HEK293 (cell line): ENCODE measurements around the gene POLR2C.

Experiments
- AEBP2 ChIP-seq: fragments of 450-650 bp; formaldehyde crosslinking; IDR thresholded peaks from 2 replicates; pipeline ENCODE4 v1.5.1; 2016; ENCODE audit warnings: missing biosample characterization, missing genetic modification characterization, borderline replicate concordance
- BCL11A ChIP-seq: fragments of 450-650 bp; formaldehyde crosslinking; IDR thresholded peaks from 2 replicates; pipeline ENCODE4 v1.5.1; 2016; ENCODE audit warnings: low read depth, missing biosample characterization, missing genetic modification characterization
- GLIS2 ChIP-seq: fragments of 450-650 bp; formaldehyde crosslinking; IDR thresholded peaks from 2 replicates; pipeline ENCODE4 v1.5.1; 2016; ENCODE audit warnings: missing biosample characterization, missing genetic modification characterization
- MZF1 ChIP-seq: fragments of 450-650 bp; formaldehyde crosslinking; IDR thresholded peaks from 2 replicates; pipeline ENCODE4 v1.5.1; 2017; ENCODE audit warnings: missing biosample characterization, missing genetic modification characterization, borderline replicate concordance
- ZBTB26 ChIP-seq: fragments of 450-650 bp; formaldehyde crosslinking; optimal IDR thresholded peaks from 2 replicates; pipeline ENCODE3; 2016; ENCODE audit warnings: missing biosample characterization, mild to moderate bottlenecking, missing genetic modification characterization
- ZNF2 ChIP-seq: fragments of 450-650 bp; formaldehyde crosslinking; IDR thresholded peaks from 2 replicates; pipeline ENCODE4 v1.5.1; 2016; ENCODE audit warnings: missing biosample characterization, missing genetic modification characterization
- ZNF223 ChIP-seq: fragments of 450-650 bp; formaldehyde crosslinking; IDR thresholded peaks from 2 replicates; pipeline ENCODE4 v1.5.1; 2016; ENCODE audit warnings: missing biosample characterization, missing genetic modification characterization
- ZNF549 ChIP-seq: fragments of 450-650 bp; IDR thresholded peaks from 2 replicates; pipeline ENCODE4 v1.5.1; 2018; ENCODE audit warnings: missing biosample characterization, missing genetic modification characterization, mild to moderate bottlenecking, inconsistent platforms, moderate library complexity
- ZNF558 ChIP-seq: fragments of 450-650 bp; formaldehyde crosslinking; IDR thresholded peaks from 2 replicates; pipeline ENCODE4 v1.5.1; 2016; ENCODE audit warnings: missing biosample characterization, missing genetic modification characterization
- ZNF580 ChIP-seq: fragments of 450-650 bp; formaldehyde crosslinking; IDR thresholded peaks from 2 replicates; pipeline ENCODE4 v1.5.1; 2016; ENCODE audit warnings: missing biosample characterization, missing genetic modification characterization
- ZNF707 ChIP-seq: fragments of 450-650 bp; formaldehyde crosslinking; IDR thresholded peaks from 2 replicates; pipeline ENCODE4 v1.5.1; 2016; ENCODE audit warnings: missing biosample characterization, missing genetic modification characterization
- ZNF747 ChIP-seq: fragments of 450-650 bp; formaldehyde crosslinking; IDR thresholded peaks from 2 replicates; pipeline ENCODE4 v1.5.1; 2016; ENCODE audit warnings: missing biosample characterization, missing genetic modification characterization
- TF ChIP-seq, protein P1 (sequence below): fragments of 450-650 bp; formaldehyde crosslinking; IDR thresholded peaks from 2 replicates; pipeline ENCODE4 v1.5.1; 2016; ENCODE audit warnings: missing biosample characterization, missing genetic modification characterization
- TF ChIP-seq, protein P2 (sequence below): fragments of 450-650 bp; formaldehyde crosslinking; IDR thresholded peaks from 2 replicates; pipeline ENCODE4 v1.5.1; 2016; ENCODE audit warnings: missing biosample characterization, missing genetic modification characterization, low read depth
- TF ChIP-seq, protein P3 (sequence below): fragments of 450-650 bp; formaldehyde crosslinking; IDR thresholded peaks from 2 replicates; pipeline ENCODE4 v1.5.1; 2016; ENCODE audit warnings: missing biosample characterization, missing genetic modification characterization
- TF ChIP-seq, protein P4 (sequence below): fragments of 450-650 bp; formaldehyde crosslinking; IDR thresholded peaks from 2 replicates; pipeline ENCODE4 v1.5.1; 2016; ENCODE audit warnings: missing biosample characterization, missing genetic modification characterization
- TF ChIP-seq, protein P5 (sequence below): fragments of 450-650 bp; formaldehyde crosslinking; IDR thresholded peaks from 2 replicates; pipeline ENCODE4 v1.5.1; 2016; ENCODE audit warnings: missing biosample characterization, missing genetic modification characterization
- TF ChIP-seq, protein P6 (sequence below): fragments of 450-650 bp; formaldehyde crosslinking; IDR thresholded peaks from 2 replicates; pipeline ENCODE4 v1.5.1; 2016; ENCODE audit warnings: missing biosample characterization, missing genetic modification characterization
- TF ChIP-seq, protein P7 (sequence below): fragments of 450-650 bp; formaldehyde crosslinking; IDR thresholded peaks from 2 replicates; pipeline ENCODE4 v1.5.1; 2016; ENCODE audit warnings: missing biosample characterization, missing genetic modification characterization

Gene POLR2C

DNA sequence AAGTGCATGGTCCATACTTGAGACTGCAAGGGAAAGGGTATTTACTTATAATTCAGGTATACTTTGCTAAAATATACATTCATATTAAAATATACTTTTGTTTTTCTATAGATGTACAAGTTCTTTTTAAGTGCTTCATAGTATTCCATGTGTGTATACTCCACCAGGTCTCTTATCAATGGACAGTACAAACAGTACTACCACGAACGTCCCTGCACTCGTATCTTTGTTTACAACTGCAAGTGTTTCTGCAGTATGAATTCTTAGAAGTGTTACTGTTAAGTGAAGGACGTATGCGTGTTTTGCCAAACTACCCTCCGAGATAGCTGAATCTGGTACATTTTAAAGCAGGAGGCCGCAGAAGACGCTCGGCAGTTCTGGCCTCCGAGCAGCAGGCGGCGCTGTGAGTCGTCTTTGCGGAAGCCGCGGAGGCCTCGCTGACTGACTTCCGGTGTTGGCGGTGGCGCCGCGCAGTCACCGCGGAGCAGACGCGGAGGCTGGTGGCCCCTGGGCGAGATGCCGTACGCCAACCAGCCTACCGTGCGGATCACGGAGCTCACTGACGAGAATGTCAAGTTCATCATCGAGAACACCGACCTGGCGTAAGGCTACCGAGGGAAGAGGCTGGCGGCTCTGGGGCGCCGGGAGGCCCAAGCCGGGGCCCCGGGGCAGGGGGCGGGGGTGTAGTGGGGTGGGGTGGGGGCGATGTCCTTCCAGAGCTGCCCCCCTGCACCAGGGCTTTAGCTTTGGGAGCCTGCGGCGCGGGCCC, at the start of gene POLR2C (continued):
- TF ChIP-seq ZBTB26 (tag by site-specific recombination) (peak; percentile 61), ZNF580 (tag by site-specific recombination) (peak; percentile 93), BCL11A (tag by site-specific recombination) (no peak), ZNF707 (no peak), ZNF2 (tag by site-specific recombination) (0 out of 2 replicates have a peak, but pooled peaks have one; percentile 45), ZNF747 (tag by site-specific recombination) (no peak), MZF1 (tag by site-specific recombination) (no peak), GLIS2 (tag by site-specific recombination) (no peak), ZNF223 (tag by site-specific recombination) (no peak), AEBP2 (tag by site-specific recombination) (no peak), ZNF549 (tag by site-specific recombination) (no peak), ZNF558 (tag by site-specific recombination) (no peak)
- TF ChIP-seq, protein P1, sequence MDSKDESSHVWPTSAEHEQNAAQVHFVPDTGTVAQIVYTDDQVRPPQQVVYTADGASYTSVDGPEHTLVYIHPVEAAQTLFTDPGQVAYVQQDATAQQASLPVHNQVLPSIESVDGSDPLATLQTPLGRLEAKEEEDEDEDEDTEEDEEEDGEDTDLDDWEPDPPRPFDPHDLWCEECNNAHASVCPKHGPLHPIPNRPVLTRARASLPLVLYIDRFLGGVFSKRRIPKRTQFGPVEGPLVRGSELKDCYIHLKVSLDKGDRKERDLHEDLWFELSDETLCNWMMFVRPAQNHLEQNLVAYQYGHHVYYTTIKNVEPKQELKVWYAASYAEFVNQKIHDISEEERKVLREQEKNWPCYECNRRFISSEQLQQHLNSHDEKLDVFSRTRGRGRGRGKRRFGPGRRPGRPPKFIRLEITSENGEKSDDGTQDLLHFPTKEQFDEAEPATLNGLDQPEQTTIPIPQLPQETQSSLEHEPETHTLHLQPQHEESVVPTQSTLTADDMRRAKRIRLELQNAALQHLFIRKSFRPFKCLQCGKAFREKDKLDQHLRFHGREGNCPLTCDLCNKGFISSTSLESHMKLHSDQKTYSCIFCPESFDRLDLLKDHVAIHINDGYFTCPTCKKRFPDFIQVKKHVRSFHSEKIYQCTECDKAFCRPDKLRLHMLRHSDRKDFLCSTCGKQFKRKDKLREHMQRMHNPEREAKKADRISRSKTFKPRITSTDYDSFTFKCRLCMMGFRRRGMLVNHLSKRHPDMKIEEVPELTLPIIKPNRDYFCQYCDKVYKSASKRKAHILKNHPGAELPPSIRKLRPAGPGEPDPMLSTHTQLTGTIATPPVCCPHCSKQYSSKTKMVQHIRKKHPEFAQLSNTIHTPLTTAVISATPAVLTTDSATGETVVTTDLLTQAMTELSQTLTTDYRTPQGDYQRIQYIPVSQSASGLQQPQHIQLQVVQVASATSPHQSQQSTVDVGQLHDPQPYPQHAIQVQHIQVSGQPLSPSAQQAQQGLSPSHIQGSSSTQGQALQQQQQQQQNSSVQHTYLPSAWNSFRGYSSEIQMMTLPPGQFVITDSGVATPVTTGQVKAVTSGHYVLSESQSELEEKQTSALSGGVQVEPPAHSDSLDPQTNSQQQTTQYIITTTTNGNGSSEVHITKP: 0 out of 2 replicates have a peak, but pooled peaks have one; percentile 11
- TF ChIP-seq, protein P2, sequence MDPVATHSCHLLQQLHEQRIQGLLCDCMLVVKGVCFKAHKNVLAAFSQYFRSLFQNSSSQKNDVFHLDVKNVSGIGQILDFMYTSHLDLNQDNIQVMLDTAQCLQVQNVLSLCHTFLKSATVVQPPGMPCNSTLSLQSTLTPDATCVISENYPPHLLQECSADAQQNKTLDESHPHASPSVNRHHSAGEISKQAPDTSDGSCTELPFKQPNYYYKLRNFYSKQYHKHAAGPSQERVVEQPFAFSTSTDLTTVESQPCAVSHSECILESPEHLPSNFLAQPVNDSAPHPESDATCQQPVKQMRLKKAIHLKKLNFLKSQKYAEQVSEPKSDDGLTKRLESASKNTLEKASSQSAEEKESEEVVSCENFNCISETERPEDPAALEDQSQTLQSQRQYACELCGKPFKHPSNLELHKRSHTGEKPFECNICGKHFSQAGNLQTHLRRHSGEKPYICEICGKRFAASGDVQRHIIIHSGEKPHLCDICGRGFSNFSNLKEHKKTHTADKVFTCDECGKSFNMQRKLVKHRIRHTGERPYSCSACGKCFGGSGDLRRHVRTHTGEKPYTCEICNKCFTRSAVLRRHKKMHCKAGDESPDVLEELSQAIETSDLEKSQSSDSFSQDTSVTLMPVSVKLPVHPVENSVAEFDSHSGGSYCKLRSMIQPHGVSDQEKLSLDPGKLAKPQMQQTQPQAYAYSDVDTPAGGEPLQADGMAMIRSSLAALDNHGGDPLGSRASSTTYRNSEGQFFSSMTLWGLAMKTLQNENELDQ (tag by site-specific recombination): no peak
- TF ChIP-seq, protein P3, sequence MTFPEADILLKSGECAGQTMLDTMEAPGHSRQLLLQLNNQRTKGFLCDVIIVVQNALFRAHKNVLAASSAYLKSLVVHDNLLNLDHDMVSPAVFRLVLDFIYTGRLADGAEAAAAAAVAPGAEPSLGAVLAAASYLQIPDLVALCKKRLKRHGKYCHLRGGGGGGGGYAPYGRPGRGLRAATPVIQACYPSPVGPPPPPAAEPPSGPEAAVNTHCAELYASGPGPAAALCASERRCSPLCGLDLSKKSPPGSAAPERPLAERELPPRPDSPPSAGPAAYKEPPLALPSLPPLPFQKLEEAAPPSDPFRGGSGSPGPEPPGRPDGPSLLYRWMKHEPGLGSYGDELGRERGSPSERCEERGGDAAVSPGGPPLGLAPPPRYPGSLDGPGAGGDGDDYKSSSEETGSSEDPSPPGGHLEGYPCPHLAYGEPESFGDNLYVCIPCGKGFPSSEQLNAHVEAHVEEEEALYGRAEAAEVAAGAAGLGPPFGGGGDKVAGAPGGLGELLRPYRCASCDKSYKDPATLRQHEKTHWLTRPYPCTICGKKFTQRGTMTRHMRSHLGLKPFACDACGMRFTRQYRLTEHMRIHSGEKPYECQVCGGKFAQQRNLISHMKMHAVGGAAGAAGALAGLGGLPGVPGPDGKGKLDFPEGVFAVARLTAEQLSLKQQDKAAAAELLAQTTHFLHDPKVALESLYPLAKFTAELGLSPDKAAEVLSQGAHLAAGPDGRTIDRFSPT (tag by site-specific recombination): no peak
- TF ChIP-seq, protein P4, sequence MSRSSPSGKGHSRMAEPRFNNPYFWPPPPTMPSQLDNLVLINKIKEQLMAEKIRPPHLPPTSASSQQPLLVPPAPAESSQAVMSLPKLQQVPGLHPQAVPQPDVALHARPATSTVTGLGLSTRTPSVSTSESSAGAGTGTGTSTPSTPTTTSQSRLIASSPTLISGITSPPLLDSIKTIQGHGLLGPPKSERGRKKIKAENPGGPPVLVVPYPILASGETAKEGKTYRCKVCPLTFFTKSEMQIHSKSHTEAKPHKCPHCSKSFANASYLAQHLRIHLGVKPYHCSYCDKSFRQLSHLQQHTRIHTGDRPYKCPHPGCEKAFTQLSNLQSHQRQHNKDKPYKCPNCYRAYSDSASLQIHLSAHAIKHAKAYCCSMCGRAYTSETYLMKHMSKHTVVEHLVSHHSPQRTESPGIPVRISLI (tag by site-specific recombination): no peak
- TF ChIP-seq, protein P5, sequence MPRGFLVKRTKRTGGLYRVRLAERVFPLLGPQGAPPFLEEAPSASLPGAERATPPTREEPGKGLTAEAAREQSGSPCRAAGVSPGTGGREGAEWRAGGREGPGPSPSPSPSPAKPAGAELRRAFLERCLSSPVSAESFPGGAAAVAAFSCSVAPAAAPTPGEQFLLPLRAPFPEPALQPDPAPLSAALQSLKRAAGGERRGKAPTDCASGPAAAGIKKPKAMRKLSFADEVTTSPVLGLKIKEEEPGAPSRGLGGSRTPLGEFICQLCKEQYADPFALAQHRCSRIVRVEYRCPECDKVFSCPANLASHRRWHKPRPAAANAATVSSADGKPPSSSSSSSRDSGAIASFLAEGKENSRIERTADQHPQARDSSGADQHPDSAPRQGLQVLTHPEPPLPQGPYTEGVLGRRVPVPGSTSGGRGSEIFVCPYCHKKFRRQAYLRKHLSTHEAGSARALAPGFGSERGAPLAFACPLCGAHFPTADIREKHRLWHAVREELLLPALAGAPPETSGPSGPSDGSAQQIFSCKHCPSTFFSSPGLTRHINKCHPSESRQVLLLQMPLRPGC (tag by site-specific recombination): peak; percentile 53; the same call in 1 of the 2 replicates
- TF ChIP-seq, protein P6, sequence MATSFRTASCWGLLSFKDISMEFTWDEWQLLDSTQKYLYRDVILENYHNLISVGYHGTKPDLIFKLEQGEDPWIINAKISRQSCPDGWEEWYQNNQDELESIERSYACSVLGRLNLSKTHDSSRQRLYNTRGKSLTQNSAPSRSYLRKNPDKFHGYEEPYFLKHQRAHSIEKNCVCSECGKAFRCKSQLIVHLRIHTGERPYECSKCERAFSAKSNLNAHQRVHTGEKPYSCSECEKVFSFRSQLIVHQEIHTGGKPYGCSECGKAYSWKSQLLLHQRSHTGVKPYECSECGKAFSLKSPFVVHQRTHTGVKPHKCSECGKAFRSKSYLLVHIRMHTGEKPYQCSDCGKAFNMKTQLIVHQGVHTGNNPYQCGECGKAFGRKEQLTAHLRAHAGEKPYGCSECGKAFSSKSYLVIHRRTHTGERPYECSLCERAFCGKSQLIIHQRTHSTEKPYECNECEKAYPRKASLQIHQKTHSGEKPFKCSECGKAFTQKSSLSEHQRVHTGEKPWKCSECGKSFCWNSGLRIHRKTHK (tag by site-specific recombination): no peak
- TF ChIP-seq, protein P7, sequence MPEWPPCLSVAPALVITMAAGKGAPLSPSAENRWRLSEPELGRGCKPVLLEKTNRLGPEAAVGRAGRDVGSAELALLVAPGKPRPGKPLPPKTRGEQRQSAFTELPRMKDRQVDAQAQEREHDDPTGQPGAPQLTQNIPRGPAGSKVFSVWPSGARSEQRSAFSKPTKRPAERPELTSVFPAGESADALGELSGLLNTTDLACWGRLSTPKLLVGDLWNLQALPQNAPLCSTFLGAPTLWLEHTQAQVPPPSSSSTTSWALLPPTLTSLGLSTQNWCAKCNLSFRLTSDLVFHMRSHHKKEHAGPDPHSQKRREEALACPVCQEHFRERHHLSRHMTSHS: no peak
